BE2C (cell line): Measurements from ENCODE around the gene IL13RA2.

ENCODE experiments used
- DNase-seq: peaks from one replicate; pipeline ENCODE4 v3.0.0-alpha.2; 2020
- H3K27me3 ChIP-seq: fragments of 250-450 bp; sonication (Bioruptor Pico); 2 replicates; pipeline ENCODE4 v1.5.1; 2020; ENCODE audit warnings: mild to moderate bottlenecking
- H3K36me3 ChIP-seq: fragments of 250-450 bp; sonication (Bioruptor Pico); 2 replicates; pipeline ENCODE4 v1.5.1; 2020; ENCODE audit warnings: mild to moderate bottlenecking
- H3K4me1 ChIP-seq: fragments of 250-450 bp; sonication (Bioruptor Pico); 2 replicates; pipeline ENCODE4 v1.5.1; 2020
- H3K4me3 ChIP-seq: 2 replicates; pipeline ENCODE4 v1.5.1; 2011; ENCODE audit warnings: low read depth, low read length
- H3K9me3 ChIP-seq: fragments of 250-450 bp; sonication (Bioruptor Pico); 2 replicates; pipeline ENCODE4 v1.5.1; 2020
- CTCF ChIP-seq: IDR thresholded peaks from 2 replicates; pipeline ENCODE4 v1.5.1; 2012; ENCODE audit warnings: mild to moderate bottlenecking, low read depth, low read length

The IL13RA2 gene

DNA sequence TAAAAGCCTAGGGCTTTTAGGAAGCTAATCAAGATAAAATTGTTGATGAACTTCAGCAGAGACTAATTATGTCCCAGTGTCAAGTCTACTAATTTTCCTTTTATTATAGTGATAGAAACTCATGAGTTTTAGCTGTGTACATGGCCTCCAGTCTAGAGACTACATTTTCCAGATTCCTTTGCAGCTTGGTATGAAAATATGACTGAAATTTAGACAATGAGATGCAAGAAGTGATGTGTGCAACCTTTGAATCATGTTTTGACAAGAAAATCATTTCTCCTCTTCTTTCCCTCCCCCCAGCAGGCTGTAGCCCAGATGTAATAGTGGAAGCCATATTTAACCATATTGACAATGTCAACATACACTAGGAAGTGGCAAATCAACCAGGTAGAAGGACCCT lies 30.3 kb upstream of the IL13RA2 start:
- DNase-seq: no peak
- no peak for TF ChIP-seq CTCF
- no peaks in the 10 kb centered on the region for H3K36me3 ChIP-seq
- H3K4me3 ChIP-seq: no peak overlapping the region
- no peaks in the 10 kb centered on the region for H3K4me1 ChIP-seq
- no peaks in the 10 kb centered on the region for H3K9me3 ChIP-seq
- H3K27me3 ChIP-seq: no peaks in the 10 kb centered on the region

GRCh38 chrX:115047181-115047580 lies 29.8 kb upstream of the IL13RA2 start:
- no peaks in the 10 kb centered on the region for H3K9me3 ChIP-seq
- H3K27me3 ChIP-seq: no peaks in the 10 kb centered on the region
- no peak for DNase-seq
- no peak overlapping the region for H3K4me3 ChIP-seq
- no peak for TF ChIP-seq CTCF
- H3K4me1 ChIP-seq: no peaks in the 10 kb centered on the region
- no peaks in the 10 kb centered on the region for H3K36me3 ChIP-seq

- Histone ChIP-seq H3K36me3 (no peaks in the 10 kb centered on the region), H3K4me1 (no peaks in the 10 kb centered on the region), H3K4me3 (no peak overlapping the region), H3K27me3 (no peaks in the 10 kb centered on the region), H3K9me3 (no peaks in the 10 kb centered on the region)
- no peak for DNase-seq
- TF ChIP-seq CTCF: peak; percentile 8; the same call in 1 of the 2 replicates
These were observed 23.0 kb upstream of the IL13RA2 start for GRCh38 chrX:115040417-115040816.

- H3K9me3 ChIP-seq: no peaks in the 10 kb centered on the region
- H3K27me3 ChIP-seq: no peaks in the 10 kb centered on the region
- no peak for TF ChIP-seq CTCF
- no peak for DNase-seq
- no peak overlapping the region for H3K4me3 ChIP-seq
- H3K4me1 ChIP-seq: no peaks in the 10 kb centered on the region
- no peaks in the 10 kb centered on the region for H3K36me3 ChIP-seq
These were observed 21.0 kb upstream of the IL13RA2 start for GRCh38 chrX:115038406-115038805.

- Histone ChIP-seq H3K4me1 (no peaks in the 10 kb centered on the region), H3K4me3 (no peak overlapping the region), H3K9me3 (no peaks in the 10 kb centered on the region), H3K27me3 (no peaks in the 10 kb centered on the region), H3K36me3 (no peaks in the 10 kb centered on the region)
- no peak for DNase-seq
- TF ChIP-seq CTCF: no peak
These were observed 18.6 kb upstream of the IL13RA2 start for GRCh38 chrX:115036029-115036428.

GRCh38 chrX:115031989-115032388 lies 14.6 kb upstream of the IL13RA2 start:
- H3K4me1 ChIP-seq: no peaks in the 10 kb centered on the region
- no peak for TF ChIP-seq CTCF
- no peak for DNase-seq
- no peaks in the 10 kb centered on the region for H3K27me3 ChIP-seq
- no peaks in the 10 kb centered on the region for H3K9me3 ChIP-seq
- H3K36me3 ChIP-seq: no peaks in the 10 kb centered on the region
- H3K4me3 ChIP-seq: no peak overlapping the region
